Neural cell (in vitro differentiated cells): ENCODE measurements around the gene ACHE.

Source experiments
- CTCF ChIP-seq: fragments of 450-650 bp; IDR thresholded peaks from 2 replicates; pipeline ENCODE4 v1.5.1; 2014; ENCODE audit warnings: antibody characterized with exemption, mild to moderate bottlenecking, moderate library complexity; ENCODE audit not compliant: poor library complexity, severe bottlenecking
- EZH2 ChIP-seq: fragments of 200-600, 300-800 bp; shearing (Covaris generic), sonication (generic); IDR thresholded peaks from 2 replicates; pipeline ENCODE4 v1.6.1; 2014; ENCODE audit warnings: antibody characterized with exemption, low read length, borderline replicate concordance, mild to moderate bottlenecking; ENCODE audit not compliant: insufficient read depth, poor library complexity, severe bottlenecking

- TF ChIP-seq EZH2 (no peak), CTCF (no peak)
Observed at GRCh38 chr7:100884736-100885439, 10.8 kb downstream of the ACHE start.
